ENCODE data around the gene FCRL6.

Gene FCRL6

DNA sequence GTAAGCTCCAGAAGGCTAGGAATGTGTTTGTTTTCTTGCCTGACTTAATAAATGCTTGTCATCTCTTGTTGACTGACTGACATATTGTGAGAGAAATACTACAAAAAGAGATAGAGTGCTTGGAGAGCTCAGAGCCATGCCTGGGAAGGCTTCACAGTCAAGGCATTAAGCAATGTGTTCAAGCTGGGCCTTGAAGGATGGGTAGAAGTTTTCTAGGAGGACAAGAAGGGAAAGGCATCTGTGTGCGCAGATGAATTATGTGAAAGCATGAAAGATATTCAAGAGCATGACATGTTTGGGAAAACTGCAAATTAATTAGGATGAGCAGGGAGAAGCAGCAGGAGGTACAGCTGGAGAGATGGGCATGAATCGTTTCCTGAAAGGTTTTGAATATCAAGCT lies 30.1 kb downstream of the FCRL6 start:
- no peaks in the 10 kb centered on the region for H3K36me3 ChIP-seq (ENCODE audit: control insufficient read depth in 2 of 2, insufficient read depth in 1 of 2, low read length in 2 of 2)

DNA sequence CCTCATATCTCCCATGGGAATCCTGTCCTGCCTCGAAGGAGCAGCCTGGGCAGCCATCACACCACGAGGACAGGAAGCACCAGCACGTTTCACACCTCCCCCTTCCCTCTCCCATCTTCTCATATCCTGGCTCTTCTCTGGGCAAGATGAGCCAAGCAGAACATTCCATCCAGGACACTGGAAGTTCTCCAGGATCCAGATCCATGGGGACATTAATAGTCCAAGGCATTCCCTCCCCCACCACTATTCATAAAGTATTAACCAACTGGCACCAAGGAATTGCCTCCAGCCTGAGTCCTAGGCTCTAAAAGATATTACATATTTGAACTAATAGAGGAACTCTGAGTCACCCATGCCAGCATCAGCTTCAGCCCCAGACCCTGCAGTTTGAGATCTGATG lies 33.2 kb downstream of the FCRL6 start:
- H3K4me1 ChIP-seq (ENCODE audit: control insufficient read depth, insufficient read depth, low read length) = no peaks in the 10 kb centered on the region
- CTCF ChIA-PET = interaction anchor here (1.8 to 2.4 kb wide), 2 partner anchors 37 to 171 kb away, joined by 7 to 11 read pairs; no protein-coding TSS in a partner anchor
- TF ChIP-seq ZNF596 (tag by site-specific recombination; IDR thresholded peaks at IDR 0.05) (no peak), ZNF366 (tag by site-specific recombination; conservative IDR thresholded peaks at IDR 0.05) (no peak), MEIS1 (CRISPR knock-in tag; IDR thresholded peaks at IDR 0.05; ENCODE audit: borderline replicate concordance) (no peak), ZNF169 (tag by site-specific recombination; IDR thresholded peaks at IDR 0.05) (no peak), KLF10 (tag by site-specific recombination; IDR thresholded peaks at IDR 0.05) (no peak), ZNF202 (tag by site-specific recombination; IDR thresholded peaks at IDR 0.05; ENCODE audit: borderline replicate concordance) (no peak), ZSCAN16 (tag by site-specific recombination; IDR thresholded peaks at IDR 0.05) (no peak), ZNF830 (tag by site-specific recombination; IDR thresholded peaks at IDR 0.05; ENCODE audit: low read depth) (no peak), EGR2 (tag by site-specific recombination; IDR thresholded peaks at IDR 0.05; ENCODE audit: low read depth) (no peak), ZFHX2 (tag by site-specific recombination; conservative IDR thresholded peaks at IDR 0.05) (no peak)
- TF ChIP-seq, protein P1, sequence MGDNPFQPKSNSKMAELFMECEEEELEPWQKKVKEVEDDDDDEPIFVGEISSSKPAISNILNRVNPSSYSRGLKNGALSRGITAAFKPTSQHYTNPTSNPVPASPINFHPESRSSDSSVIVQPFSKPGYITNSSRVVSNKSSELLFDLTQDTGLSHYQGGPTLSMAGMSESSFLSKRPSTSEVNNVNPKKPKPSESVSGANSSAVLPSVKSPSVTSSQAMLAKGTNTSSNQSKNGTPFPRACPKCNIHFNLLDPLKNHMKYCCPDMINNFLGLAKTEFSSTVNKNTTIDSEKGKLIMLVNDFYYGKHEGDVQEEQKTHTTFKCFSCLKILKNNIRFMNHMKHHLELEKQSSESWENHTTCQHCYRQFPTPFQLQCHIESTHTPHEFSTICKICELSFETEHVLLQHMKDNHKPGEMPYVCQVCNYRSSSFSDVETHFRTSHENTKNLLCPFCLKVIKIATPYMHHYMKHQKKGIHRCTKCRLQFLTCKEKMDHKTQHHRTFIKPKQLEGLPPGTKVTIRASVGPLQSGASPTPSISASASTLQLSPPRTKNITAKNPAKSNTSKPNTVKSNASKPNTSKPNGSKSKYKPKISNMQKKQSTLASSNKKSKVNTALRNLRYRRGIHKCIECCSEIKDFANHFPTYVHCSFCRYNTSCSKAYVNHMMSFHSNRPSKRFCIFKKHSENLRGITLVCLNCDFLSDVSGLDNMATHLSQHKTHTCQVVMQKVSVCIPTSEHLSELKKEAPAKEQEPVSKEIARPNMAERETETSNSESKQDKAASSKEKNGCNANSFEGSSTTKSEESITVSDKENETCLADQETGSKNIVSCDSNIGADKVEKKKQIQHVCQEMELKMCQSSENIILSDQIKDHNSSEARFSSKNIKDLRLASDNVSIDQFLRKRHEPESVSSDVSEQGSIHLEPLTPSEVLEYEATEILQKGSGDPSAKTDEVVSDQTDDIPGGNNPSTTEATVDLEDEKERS (tag by site-specific recombination; IDR thresholded peaks at IDR 0.05) = no peak
- TF ChIP-seq, protein P2, sequence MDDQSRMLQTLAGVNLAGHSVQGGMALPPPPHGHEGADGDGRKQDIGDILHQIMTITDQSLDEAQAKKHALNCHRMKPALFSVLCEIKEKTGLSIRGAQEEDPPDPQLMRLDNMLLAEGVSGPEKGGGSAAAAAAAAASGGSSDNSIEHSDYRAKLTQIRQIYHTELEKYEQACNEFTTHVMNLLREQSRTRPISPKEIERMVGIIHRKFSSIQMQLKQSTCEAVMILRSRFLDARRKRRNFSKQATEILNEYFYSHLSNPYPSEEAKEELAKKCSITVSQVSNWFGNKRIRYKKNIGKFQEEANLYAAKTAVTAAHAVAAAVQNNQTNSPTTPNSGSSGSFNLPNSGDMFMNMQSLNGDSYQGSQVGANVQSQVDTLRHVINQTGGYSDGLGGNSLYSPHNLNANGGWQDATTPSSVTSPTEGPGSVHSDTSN (CRISPR knock-in tag; IDR thresholded peaks at IDR 0.05) = no peak
- POLR2A ChIA-PET = no interaction called here
- H3K36me3 ChIP-seq (ENCODE audit: control insufficient read depth in 2 of 2, insufficient read depth in 1 of 2, low read length in 2 of 2) = no peaks in the 10 kb centered on the region
- H3K9me3 ChIP-seq (ENCODE audit: control insufficient read depth, insufficient read depth, low read depth, low read length) = no peaks in the 10 kb centered on the region
- H3K4me3 ChIP-seq (ENCODE audit: low read depth, low read length) = no peak overlapping the region
- no peak overlapping the region for H3K27ac ChIP-seq (ENCODE audit: extremely low read depth, low read depth, low read length)

More for the DNA sequence above, 30.1 kb downstream of the FCRL6 start:
- H3K9me3 ChIP-seq (ENCODE audit: control insufficient read depth, insufficient read depth, low read depth, low read length) = no peaks in the 10 kb centered on the region
- ChIA-PET CTCF (interaction anchor here (0.5 to 2.9 kb wide), 10 partner anchors 15 to 1628 kb away, joined by 3 to 13 read pairs (median 4); no protein-coding TSS in a partner anchor), POLR2A (no interaction called here)
- H3K27ac ChIP-seq (ENCODE audit: extremely low read depth, low read depth, low read length) = no peak overlapping the region
- no peak overlapping the region for H3K4me3 ChIP-seq (ENCODE audit: low read depth, low read length)
- TF ChIP-seq ZFP3 (tag by site-specific recombination; IDR thresholded peaks at IDR 0.05; ENCODE audit: low read depth) = peak; percentile 76; the same call in 1 of the 2 replicates
- TF ChIP-seq, protein P3, sequence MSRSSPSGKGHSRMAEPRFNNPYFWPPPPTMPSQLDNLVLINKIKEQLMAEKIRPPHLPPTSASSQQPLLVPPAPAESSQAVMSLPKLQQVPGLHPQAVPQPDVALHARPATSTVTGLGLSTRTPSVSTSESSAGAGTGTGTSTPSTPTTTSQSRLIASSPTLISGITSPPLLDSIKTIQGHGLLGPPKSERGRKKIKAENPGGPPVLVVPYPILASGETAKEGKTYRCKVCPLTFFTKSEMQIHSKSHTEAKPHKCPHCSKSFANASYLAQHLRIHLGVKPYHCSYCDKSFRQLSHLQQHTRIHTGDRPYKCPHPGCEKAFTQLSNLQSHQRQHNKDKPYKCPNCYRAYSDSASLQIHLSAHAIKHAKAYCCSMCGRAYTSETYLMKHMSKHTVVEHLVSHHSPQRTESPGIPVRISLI (tag by site-specific recombination; IDR thresholded peaks at IDR 0.05) = no peak
- no peaks in the 10 kb centered on the region for H3K4me1 ChIP-seq (ENCODE audit: control insufficient read depth, insufficient read depth, low read length)

DNA sequence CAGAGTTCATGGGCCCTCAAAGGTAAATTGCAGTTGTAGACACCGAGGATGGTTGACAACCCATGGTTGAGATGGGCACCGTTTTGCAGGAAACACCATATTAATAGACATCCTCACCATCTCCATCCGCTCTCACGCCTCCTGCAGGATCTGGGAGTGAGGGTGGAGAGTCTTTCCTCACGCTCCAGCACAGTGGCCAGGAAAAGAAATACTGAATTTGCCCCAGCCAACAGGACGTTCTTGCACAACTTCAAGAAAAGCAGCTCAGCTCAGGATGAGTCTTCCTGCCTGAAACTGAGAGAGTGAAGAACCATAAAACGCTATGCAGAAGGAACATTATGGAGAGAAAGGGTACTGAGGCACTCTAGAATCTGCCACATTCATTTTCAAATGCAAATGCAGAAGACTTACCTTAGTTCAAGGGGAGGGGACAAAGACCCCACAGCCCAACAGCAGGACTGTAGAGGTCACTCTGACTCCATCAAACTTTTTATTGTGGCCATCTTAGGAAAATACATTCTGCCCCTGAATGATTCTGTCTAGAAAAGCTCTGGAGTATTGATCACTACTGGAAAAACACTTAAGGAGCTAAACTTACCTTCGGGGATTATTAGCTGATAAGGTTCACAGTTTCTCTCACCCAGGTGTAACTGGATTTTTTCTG lies 33.8 kb downstream of the FCRL6 start:
- Histone ChIP-seq H3K4me3 (ENCODE audit: low read depth, low read length) (no peak overlapping the region), H3K27ac (ENCODE audit: extremely low read depth, low read depth, low read length) (no peak overlapping the region), H3K4me1 (ENCODE audit: control insufficient read depth, insufficient read depth, low read length) (no peaks in the 10 kb centered on the region), H3K9me3 (ENCODE audit: control insufficient read depth, insufficient read depth, low read depth, low read length) (no peaks in the 10 kb centered on the region), H3K36me3 (ENCODE audit: control insufficient read depth in 2 of 2, insufficient read depth in 1 of 2, low read length in 2 of 2) (no peaks in the 10 kb centered on the region)
- POLR2A ChIA-PET = no interaction called here
- TF ChIP-seq ZNF302 (tag by site-specific recombination; IDR thresholded peaks at IDR 0.05; ENCODE audit: low read depth) = no peak
- CTCF ChIA-PET = interaction anchor here (0.6 to 2.4 kb wide), 8 partner anchors 14 to 171 kb away, joined by 3 to 15 read pairs (median 5); no protein-coding TSS in a partner anchor

All from HEK293 (cell line).